HG02678 (cell line): ENCODE data around the gene TMEM229B.
A peak's percentile ranks its signal among the peaks of the same experiment; 100 is the strongest.

ENCODE experiments used
- ATAC-seq: cut with Tn5 transposase; IDR thresholded peaks from one replicate; pipeline ENCODE4 v1.9.1; 2021; ENCODE audit warnings: mild to moderate bottlenecking, moderate library complexity; ENCODE audit not compliant: unreplicated experiment

The TMEM229B gene

DNA sequence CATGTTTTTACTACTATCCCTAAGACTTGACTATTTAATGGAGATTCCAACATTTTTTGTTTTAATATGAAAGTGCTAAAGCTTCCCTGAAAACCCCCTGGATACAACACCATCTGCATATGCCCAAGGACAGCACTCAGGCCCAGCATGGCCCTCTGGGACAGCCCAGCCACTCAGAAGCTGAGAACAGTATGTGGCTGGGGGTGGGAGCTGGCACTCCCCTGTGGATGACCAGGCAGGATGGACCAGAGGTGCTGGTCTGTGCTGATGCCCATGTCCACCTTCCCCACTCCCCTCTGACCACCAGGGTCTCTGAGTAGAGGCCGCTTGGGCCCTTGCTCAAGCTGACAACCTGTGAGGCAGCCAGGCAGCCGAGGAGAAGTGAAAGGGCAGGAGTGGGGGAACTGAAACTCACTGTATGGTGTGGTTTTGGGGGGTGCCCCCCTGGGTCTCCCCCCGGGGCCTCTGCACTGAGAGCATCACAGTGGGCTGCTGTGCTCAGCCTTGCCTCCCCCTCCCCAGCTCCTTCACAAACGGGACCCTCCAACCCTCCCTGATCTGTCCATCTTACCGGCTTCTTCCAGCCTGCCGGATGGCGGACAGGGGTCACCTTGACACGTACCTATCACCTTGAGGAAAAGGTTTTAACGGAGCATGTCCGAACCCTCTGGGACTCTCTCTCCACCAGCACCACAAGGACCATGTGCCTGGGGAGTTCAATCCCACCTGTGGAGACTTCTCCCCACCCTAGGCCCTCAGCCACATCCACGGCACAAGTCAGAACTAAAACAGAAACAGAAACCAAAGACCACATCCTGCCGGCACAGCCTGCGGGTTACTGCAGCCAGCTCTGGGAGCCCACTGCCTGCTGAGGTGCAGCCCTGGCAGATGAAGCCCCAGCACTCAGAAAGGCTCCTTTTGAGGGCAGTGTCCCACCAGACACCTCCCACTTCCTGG lies at the start of gene TMEM229B:
TMEM229B (minus strand) TSS at position 785 of the 957 bp plus-strand sequence. CDS start 14,798 bp downstream, outside the sequence.
- peak; percentile 86 for ATAC-seq

DNA sequence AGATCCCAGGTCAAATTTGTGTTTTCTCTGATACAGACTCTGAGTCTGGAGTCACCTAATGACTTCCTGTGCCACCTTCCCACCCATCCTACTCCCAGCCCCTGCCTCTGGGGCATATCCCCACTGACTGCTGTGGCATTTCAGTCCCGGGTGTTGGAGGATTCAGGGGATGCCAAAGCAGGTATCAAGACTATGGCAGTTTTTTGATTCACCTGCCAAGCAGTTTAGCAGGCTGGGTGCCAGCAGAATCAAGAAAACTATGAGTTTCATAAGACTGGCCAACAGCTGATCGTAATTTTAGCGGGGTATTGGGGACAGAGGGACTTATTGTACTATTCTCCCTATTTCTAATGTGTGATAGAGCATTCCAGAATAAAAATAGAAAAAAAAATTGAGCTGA lies 49.2 kb upstream of the TMEM229B start:
- no peak for ATAC-seq

DNA sequence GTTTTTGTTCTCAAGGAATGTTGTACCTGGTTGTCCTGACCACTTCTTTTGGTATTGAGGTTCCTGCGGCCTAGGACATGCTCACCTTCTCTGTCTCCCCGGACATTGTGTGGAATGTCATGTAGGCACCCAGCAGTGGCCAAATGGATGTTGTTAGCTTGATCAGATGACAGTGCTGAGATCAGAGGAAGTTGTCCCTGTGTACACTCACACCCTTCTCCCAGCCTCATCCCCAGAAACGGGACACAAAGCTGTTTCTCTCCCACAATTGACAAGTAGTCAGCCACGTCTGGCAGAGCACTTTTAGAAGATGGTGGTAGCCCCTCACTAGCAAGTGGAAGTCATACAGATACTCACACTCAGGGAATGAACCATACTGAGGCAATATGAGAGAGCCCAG lies 47.6 kb upstream of the TMEM229B start:
- no peak for ATAC-seq

DNA sequence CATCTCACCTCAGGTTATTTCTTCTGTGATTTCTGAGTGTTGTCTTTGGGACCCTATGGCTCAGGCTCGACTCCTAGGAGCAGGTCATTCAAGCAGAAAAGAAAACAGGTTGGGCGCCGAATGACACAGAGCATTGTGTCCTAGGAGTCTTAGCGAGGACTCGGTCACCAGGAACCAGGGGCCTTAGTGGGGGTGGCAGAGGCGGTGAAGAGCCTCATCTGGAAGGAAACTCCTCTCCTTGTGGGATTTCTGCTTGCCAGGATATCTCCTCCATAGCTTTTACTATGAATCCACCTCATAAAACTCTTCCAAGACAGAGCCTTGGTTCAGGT lies 45.2 kb upstream of the TMEM229B start:
- ATAC-seq = no peak

DNA sequence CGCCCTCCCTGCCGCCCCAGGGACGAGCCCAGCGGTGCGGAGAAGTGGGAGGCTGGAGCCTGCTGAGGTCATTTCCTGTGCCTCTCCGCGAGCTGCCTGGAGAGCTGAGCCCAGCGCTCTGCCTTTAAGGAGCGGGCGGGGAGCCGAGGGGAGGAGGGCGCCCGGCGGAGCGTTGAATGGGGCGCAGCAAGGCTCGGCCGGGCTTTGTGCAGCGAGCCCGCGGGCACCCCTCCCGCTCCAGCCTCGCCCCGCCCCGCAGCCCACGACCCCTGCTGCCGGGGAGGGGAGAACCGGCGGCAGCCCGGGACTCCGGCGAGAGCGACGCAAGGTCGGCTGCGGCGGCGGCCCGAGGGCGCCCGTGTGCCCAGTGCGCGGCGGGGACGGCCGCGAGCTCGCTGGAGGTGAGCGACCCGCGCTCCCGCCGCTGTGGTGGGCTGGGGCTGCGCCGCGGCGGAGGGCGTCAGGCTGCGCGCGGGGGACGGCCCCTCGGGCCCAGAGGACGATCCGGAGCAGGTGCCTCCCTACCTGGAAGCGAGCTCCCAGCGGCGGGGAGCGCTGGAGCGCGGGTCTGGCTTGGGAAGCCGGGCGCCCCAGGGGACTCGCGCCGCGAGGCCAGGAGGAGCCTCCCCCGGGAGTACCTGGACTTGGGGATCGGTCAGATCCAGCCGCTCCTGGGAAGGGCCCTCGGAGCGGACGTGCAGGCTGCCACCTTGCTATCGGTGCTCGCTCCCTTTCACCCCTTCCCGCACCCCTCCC lies 44.7 kb upstream of the TMEM229B start, which contains the start of gene PLEKHH1:
PLEKHH1 (plus strand) TSS at position 293 of the 756 bp plus-strand sequence. CDS start 8,578 bp downstream, outside the sequence.
- ATAC-seq = peak; percentile 77

DNA sequence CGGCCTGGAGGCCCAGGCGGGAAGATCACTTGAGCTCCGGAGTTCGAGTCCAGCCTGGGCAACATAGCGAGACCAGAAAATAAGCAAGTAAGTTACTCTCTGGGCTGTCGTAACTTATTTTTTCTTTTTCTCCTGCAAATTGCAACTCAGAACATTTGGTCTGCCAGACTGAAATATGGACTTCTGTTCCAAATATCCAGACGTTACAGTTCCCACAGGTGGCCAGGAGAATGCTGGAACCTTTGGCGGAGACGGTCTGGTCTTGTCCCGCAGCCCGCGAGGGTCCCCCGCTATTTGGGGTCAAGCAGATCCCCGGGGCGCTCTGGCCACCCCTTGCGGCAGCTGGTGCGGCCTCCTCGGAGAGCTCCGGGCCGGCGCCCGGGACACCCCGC lies 44.1 kb upstream of the TMEM229B start:
- ATAC-seq = no peak

DNA sequence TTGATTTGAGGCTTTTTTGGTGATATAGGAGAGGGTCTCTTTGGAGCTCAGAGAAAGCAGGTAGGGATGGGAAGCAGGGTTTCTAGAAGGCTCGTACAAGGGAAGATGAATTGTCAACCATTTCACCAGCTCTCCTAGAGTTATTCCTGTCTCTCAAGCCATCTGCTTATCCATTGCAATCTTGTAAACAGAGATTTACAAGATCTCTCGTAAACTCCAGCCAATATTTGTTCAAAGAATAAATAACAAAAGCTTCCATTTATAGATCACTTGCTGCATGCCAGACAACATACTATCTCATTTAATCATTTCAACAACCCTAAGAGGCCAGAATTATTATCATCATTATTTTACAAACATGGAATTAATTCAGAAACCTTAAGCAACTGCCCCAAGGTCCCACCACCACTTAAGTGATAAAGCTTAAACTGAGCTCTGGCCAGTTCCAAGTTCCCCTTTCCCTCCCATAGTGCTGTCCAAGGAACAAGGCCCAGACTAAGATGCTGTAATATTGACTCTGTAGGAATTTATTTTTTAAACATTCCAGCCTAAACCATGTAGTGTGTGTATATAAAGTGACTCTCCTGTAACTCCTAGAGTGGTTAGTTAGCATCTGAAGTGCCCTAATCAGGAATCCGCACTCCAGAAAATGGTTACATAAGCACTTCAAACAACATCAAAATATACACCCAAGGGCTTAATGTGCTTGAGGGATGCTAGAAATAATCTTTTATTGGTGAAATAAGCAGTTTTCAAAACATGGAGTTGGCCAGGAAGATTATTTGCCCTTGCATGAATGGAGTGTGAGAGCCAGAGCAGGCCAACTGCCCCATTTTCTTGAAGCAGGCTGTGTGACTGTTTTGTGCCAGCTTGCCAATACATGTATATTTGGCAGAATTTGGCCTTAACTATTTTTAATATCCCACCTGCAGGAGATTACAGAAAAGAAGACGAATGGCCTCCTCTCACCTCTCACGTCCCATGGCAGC lies 41.7 kb upstream of the TMEM229B start:
- ATAC-seq = no peak

DNA sequence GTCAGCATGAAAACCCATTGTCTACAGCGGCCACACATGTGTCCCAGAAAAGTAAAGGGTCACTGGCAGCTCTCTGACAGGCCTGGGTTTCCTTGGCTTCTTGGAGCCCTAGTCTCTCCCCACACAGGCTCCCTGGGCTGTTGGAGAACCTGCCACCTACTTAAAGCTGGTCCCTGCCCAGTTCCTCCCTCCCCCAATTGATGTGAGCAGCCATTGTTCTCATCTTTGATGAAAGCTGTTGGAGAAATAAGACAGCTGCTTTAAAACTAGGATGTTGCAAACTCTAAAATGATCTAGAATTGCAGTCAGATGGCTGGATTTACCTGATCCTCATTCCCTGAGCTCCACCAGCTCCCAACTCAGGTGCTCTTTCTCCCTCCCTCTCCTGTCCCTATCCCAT lies 39.8 kb upstream of the TMEM229B start:
- ATAC-seq = no peak

DNA sequence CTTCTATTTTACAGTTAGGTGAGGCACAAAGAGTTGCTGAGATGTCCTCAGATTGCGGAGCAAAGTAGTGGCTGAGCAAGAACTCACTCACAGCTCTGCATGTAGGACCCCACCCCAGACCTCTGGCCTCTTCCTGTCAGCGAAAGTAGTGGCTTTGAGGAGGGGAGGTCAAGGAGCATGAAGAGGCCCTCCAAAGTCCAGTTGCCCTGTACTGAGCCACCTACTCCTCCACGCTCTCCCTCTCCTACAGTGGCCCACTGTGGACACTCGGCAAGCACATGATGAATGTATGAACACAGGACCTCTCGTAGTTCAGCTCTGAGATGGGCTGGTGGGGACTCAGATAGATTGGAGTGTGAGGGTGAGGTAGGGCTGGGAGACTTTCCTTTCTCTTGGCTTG lies 39.2 kb upstream of the TMEM229B start:
- no peak for ATAC-seq

DNA sequence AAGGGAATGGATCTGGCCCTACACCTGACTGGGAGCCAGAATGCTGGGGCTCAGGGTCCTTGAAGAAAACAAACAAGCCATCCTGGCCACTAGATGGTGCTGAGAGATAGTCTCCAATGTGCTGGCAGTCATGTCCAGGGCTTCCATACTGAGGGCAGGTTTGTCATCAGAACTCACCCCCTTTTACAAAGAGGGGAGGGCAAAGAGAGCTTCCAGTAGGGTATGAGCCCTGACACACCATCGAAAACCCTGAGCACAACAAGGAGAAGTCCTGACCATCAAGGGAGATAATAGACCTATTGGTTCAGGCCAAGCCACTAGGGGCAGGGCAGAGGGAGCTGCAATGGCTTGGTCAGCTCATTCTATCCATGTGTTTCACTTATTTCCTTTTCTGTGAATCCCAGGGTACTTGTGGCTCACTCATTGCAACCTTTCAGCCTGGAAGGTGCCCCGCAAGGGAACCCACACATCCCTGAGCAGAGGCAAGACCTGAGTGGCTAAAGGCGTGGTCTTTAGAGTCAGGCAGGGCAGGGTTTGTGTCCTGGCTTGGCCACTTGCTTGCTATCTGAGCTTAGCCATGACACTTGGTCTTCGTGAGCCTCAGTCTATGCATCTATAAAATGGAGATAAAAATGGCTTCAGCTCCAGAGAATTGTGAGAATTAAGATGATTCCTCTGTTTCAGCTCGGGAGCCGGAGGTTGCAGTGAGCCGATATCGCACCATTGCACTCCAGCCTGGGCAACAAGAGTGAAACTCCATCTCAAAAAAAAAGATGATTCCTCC lies 38.3 kb upstream of the TMEM229B start:
- ATAC-seq = peak; percentile 42

DNA sequence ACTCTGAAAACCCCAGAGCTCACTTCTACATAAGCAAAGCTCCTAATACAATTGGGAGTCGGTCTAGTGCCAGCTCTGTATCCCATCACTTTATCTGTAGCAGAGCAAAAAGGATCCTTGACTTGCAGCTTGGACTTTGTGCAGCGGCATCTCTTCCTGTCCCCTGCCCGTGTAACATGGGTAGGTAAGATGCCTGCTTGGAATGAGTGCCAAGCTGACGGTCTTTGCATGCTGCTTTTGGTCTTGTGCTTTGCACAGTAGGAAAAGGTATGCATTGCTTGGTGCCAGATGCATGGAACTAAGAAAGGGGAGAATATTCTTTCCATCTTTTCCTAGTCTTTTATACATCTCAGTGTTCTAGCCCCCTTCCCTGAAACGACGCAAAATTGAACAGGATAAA lies 37.7 kb upstream of the TMEM229B start:
- no peak for ATAC-seq

DNA sequence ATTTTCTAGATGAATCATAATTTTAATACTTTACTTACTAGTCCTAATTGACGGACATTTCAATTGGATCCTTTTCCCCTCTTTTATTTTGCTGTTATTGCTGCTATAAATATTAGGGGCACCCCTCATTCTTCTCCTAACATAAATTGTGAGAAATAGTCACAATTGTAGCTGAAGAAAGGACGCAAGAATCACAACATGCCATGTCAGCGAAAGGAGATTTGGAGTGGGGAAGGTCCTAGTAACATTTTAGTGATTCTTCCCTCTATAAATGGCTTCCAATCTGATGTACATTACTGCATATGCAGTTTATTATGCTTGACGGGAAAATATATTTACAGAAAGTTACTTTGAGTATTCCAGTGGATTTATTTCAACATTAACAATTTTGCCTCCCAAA lies 36.9 kb upstream of the TMEM229B start:
- no peak for ATAC-seq

DNA sequence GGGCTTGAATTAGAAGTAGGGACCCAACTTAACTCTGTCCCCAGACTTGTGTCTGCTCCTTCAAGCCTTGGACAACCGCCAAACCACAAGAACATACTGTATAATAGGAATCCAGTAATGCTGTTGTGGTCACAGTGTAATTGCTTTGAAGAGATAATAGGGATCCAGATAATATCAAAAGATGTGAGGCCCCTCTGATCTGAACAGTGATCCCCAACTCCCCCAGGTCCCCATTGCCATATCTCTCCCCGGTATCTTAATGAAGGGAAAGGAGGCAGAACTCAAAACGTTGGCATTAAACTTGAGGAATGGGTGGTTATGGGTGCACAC lies 36.1 kb upstream of the TMEM229B start:
- ATAC-seq = no peak

DNA sequence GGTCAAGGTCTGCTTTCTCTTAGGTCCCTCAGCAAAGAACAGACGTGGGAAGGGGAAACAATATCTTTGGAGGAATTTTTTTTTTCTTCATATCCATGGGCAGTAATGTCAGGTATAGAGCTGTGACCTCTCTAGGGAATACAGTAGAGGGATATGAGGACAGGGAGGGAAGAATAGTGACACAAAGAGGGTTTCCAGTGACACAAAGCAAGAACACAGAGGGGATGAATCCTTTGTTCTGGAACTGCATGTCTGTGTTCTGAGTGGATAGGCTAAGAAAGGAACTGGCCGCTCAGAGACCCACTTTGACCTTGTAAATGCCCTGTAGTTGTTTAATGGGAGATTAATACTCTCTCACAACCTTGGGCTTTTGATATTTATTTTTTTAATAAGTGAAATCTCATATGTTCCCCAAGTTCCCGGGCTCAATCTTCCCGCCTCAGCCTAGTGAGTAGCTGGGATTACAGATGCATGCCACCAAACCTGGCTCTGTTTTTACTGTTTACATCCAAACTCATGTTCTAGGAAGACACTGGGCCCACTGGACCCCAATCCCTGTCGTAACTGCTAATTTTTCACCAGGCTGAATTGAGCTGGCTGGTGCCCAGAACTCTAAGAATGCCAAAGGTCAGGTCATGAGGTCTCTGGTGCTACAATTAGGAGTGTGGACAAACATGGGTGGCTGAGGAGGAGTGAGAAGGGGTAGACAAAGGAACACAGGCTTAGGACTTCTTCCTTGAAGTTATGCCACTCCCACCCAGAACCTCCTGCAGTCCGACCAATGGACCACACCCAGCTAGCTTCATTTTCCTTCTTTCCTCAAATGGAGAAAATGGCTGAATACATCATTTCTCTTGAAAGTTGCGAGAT lies 35.5 kb upstream of the TMEM229B start:
- ATAC-seq = no peak

DNA sequence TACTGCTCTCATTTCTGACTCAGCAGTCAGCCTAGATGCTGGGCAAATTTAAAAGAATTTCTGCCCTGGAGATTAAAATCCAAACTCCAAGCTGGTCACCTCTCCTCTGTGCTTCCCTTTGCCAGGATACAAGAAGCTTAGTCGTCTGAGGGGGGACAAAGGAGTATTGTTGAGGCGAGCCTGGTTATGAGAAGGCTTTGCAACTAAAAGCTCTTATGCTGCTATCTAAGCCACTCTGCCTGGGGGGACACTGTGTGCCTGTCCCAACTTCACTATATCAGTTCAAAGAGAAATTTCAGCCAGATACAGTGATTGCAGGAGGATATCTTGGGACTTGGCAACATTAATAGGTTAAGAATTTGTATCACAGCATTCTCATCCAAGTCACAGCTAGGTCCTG lies 33.7 kb upstream of the TMEM229B start:
- no peak for ATAC-seq

DNA sequence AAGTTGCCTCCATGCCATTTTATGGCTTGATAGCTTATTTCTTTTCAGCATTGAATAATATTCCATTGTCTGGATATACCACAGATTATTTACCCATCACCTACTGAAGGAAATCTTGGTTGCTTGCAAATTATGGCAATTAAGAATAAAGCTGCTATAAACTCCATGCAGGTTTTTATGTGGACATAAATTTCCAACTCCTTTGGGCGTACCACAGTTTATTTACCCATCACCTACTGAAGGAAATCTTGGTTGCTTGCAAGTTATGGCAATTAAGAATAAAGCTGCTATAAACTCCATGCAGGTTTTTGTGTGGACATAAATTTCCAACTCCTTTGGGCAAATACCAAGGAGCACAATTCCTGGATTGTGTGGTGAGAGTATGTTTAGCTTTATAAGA lies 32.0 kb upstream of the TMEM229B start:
- no peak for ATAC-seq

DNA sequence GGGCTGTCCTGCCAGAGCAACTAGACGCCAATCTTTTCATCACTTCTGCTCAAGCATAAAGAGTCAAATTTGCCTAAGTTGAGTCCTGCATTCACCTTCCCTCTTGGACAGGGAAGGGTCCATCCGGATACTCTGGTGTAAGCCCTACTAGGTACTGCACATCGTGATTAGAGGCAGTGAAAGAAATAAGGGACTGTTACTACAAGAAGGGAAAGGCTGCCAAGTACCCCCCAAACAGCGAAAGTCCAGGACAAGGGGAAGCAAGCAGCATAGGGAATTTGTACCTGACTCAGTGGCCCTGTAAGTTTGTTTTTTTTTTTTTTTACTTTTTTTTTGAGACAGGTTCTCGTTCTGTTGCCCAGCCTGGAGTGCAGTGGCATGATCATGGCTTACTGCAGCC lies 30.9 kb upstream of the TMEM229B start:
- ATAC-seq = no peak

DNA sequence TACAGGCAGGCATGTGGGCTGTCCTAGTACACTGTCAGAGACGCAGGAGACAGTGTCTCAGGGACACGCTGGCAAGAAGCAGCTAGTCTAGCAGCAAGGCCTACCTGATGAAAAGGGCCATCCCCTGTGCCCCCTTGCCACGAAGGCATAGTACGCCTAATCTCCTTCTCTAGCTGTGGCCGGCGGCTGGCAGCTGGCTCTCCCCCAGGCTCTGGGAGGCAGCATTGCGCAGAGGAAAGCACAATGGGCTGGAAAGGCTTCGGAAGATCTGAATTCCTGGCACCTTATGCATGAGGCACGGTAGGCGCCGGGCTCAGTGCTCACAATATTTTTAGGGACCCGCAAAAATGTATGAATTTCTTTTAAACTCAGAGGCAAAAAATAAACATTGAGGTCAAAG lies 28.6 kb upstream of the TMEM229B start:
- ATAC-seq = no peak

DNA sequence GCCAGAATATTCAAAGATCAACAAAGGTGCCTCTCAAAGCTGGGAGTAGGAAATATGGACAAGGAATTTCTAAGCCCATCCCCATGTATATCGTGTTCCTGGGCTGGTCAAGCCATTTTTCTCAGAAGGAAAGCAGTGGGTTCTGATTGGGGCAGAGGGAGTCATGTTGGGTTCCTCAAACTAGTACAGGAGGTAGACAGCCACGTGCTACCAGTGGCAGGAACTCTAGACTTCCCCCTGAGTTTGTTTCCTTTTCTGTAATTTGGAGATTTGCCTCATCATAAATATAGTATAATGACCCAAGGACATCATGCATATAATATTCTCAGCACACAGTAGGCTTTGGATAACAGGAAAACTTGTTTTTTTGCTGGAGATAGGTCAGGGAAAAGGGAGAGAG lies 28.2 kb upstream of the TMEM229B start:
- no peak for ATAC-seq
